ENCODE data around the gene RNU1-4.
"Not testable (repeated sequence)": the region's sequence is repeated elsewhere in the genome, so short reads cannot be mapped to it uniquely, and the experiment has no call there.

- TF ChIP-seq LCORL (IDR thresholded peaks at IDR 0.05); LCORL (CRISPR knock-in tag; IDR thresholded peaks at IDR 0.05); ZNF543 (CRISPR knock-in tag; IDR thresholded peaks at IDR 0.05); HES4 (CRISPR knock-in tag; IDR thresholded peaks at IDR 0.05; ENCODE audit: borderline replicate concordance): not testable (repeated sequence)
Observed at GRCh38 chr1:16758060-16758459, 17.7 kb downstream of the RNU1-4 start.
